IMR-90 (cell line): ENCODE data around the gene PRKD1. TPM values are rescaled to one million over a fixed set of nuclear protein-coding genes. Genes with fewer than 3 reads are reported as not detected.

Experiments used
- ATAC-seq: fragments of 200-7000 bp; cut with Tn5 transposase; 2 replicates; pipeline ENCODE4 v1.9.1; 2020; ENCODE audit warnings: low read depth, mild to moderate bottlenecking, moderate library complexity
- BruUV-seq: library from RNA; stranded (reverse); fragments of 400-500 nt; replicated peaks from 2 replicates; lab custom pipeline; 2021; lab: Mats Ljungman, UMichigan
- CTCF ChIA-PET: fragments of 300-600 bp; formaldehyde crosslinking; extraction: SDS; loops from one replicate; lab custom pipeline; 2021; ENCODE audit warnings: antibody characterized with exemption; lab: Yijun Ruan, JAX
- POLR2A ChIA-PET: fragments of 300-600 bp; sonication (Branson Sonifier 250); formaldehyde crosslinking; loops from one replicate; lab custom pipeline; 2022; ENCODE audit warnings: antibody characterized with exemption; ENCODE audit not compliant: unreplicated experiment; lab: Charles Lee
- DNase-seq: peaks from one replicate; pipeline ENCODE4 v3.0.0; 2013
- H2AFZ ChIP-seq: replicated peaks from 2 replicates; pipeline ENCODE3; 2013; ENCODE audit warnings: low read length, mild to moderate bottlenecking; ENCODE audit not compliant: poor library complexity
- H2AK5ac ChIP-seq: 2 replicates; pipeline ENCODE4 v1.6.1; 2013; ENCODE audit warnings: low read depth, low read length, inconsistent platforms
- H2AK9ac ChIP-seq: replicated peaks from 2 replicates; pipeline ENCODE3; 2013; ENCODE audit warnings: mild to moderate bottlenecking, low read depth, low read length, moderate library complexity; ENCODE audit not compliant: poor library complexity
- H2BK120ac ChIP-seq: 2 replicates; pipeline ENCODE4 v1.6.1; 2013; ENCODE audit warnings: low read depth, low read length, inconsistent platforms
- H2BK15ac ChIP-seq: 3 replicates; pipeline ENCODE4 v1.6.1; 2013; ENCODE audit warnings: low read depth, low read length, inconsistent platforms
- H2BK20ac ChIP-seq: 2 replicates; pipeline ENCODE4 v1.6.1; 2013; ENCODE audit warnings: low read depth, mild to moderate bottlenecking, inconsistent platforms, low read length, moderate library complexity
- H2BK5ac ChIP-seq: 2 replicates; pipeline ENCODE4 v1.6.1; 2013; ENCODE audit warnings: mild to moderate bottlenecking, low read depth, low read length, inconsistent platforms; ENCODE audit not compliant: poor library complexity, severe bottlenecking
- H3K14ac ChIP-seq: replicated peaks from 2 replicates; pipeline ENCODE4 v1.6.1; 2013; ENCODE audit warnings: low read depth, low read length, inconsistent platforms
- H3K18ac ChIP-seq: 2 replicates; pipeline ENCODE4 v1.6.1; 2013; ENCODE audit warnings: low read depth, low read length, control low read depth
- H3K23ac ChIP-seq: 2 replicates; pipeline ENCODE4 v1.6.1; 2013; ENCODE audit warnings: low read depth, low read length, inconsistent platforms
- H3K27ac ChIP-seq: 2 replicates; pipeline ENCODE4 v1.5.1; 2013; ENCODE audit warnings: mild to moderate bottlenecking, control low read depth, low read length; ENCODE audit not compliant: insufficient read depth
- H3K27me3 ChIP-seq: 2 replicates; pipeline ENCODE4 v1.6.1; 2013; ENCODE audit warnings: low read length; ENCODE audit not compliant: control insufficient read depth, insufficient read depth
- H3K36me3 ChIP-seq: 2 replicates; pipeline ENCODE4 v1.6.1; 2013; ENCODE audit warnings: low read length, mixed read lengths; ENCODE audit not compliant: control insufficient read depth, insufficient read depth
- H3K4ac ChIP-seq: 2 replicates; pipeline ENCODE4 v1.6.1; 2013; ENCODE audit warnings: low read depth, low read length, inconsistent platforms
- H3K4me1 ChIP-seq: 2 replicates; pipeline ENCODE4 v1.6.1; 2013; ENCODE audit warnings: low read length, mixed read lengths; ENCODE audit not compliant: control insufficient read depth, insufficient read depth
- H3K4me2 ChIP-seq: 2 replicates; pipeline ENCODE4 v1.6.1; 2013; ENCODE audit warnings: low read depth, mild to moderate bottlenecking, control low read depth, low read length, moderate library complexity
- H3K4me3 ChIP-seq: 2 replicates; pipeline ENCODE4 v1.5.1; 2013; ENCODE audit warnings: low read depth, mild to moderate bottlenecking, control low read depth, low read length, moderate library complexity; ENCODE audit not compliant: insufficient read depth
- H3K56ac ChIP-seq: 2 replicates; pipeline ENCODE4 v1.6.1; 2013; ENCODE audit warnings: low read length, inconsistent platforms; ENCODE audit not compliant: insufficient read depth; ENCODE audit errors: extremely low read depth
- H3K79me1 ChIP-seq, 2 experiments: 2 replicates each; pipeline ENCODE4 v1.6.1; 2013; ENCODE audit warnings: low read length in 2 of 2, inconsistent platforms in 1 of 2, low read depth in 1 of 2
- H3K9ac ChIP-seq: 2 replicates; pipeline ENCODE4 v1.6.1; 2013; ENCODE audit warnings: low read depth, low read length, control low read depth
- H3K9me1 ChIP-seq: 2 replicates; pipeline ENCODE4 v1.6.1; 2013; ENCODE audit warnings: low read length, inconsistent platforms; ENCODE audit not compliant: insufficient read depth
- H3K9me3 ChIP-seq: 2 replicates; pipeline ENCODE4 v1.6.1; 2013; ENCODE audit warnings: low read length; ENCODE audit not compliant: control insufficient read depth, insufficient read depth
- H4K20me1 ChIP-seq: 2 replicates; pipeline ENCODE4 v1.6.1; 2013; ENCODE audit warnings: low read length, inconsistent platforms; ENCODE audit not compliant: insufficient read depth
- H4K5ac ChIP-seq: 2 replicates; pipeline ENCODE4 v1.6.1; 2013; ENCODE audit warnings: mild to moderate bottlenecking, low read depth, low read length, control low read depth
- H4K8ac ChIP-seq, 2 experiments: 2 replicates each; pipeline ENCODE4 v1.6.1; 2013; ENCODE audit warnings: low read depth in 2 of 2, low read length in 2 of 2, control low read depth in 1 of 2, inconsistent platforms in 1 of 2
- H4K91ac ChIP-seq: 2 replicates; pipeline ENCODE4 v1.6.1; 2013; ENCODE audit warnings: low read depth, low read length, inconsistent platforms; ENCODE audit not compliant: insufficient read depth
- BHLHE40 ChIP-seq: fragments of 150-350 bp; IDR thresholded peaks from 2 replicates; pipeline ENCODE4 v1.6.1; 2016; ENCODE audit warnings: mild to moderate bottlenecking, low read depth, low read length
- CEBPB ChIP-seq: IDR thresholded peaks from 2 replicates; pipeline ENCODE4 v1.6.1; 2012; ENCODE audit warnings: low read depth, low read length, improper control_type of control experiment
- CHD1 ChIP-seq: IDR thresholded peaks from 2 replicates; pipeline ENCODE4 v1.6.1; 2012; ENCODE audit warnings: low read depth, low read length, improper control_type of control experiment
- CTCF ChIP-seq: conservative IDR thresholded peaks from 2 replicates; pipeline ENCODE4 v1.5.1; 2012; ENCODE audit warnings: mild to moderate bottlenecking, low read depth, low read length, improper control_type of control experiment
- ELK1 ChIP-seq: fragments of 150-350 bp; IDR thresholded peaks from 2 replicates; pipeline ENCODE4 v1.6.1; 2016; ENCODE audit warnings: low read depth, mild to moderate bottlenecking, low read length, moderate library complexity, borderline replicate concordance
- FOS ChIP-seq: fragments of 150-350 bp; IDR thresholded peaks from 2 replicates; pipeline ENCODE4 v1.6.1; 2016; ENCODE audit warnings: low read depth, low read length
- MAFK ChIP-seq: IDR thresholded peaks from 2 replicates; pipeline ENCODE4 v1.6.1; 2012; ENCODE audit warnings: low read depth, low read length, improper control_type of control experiment
- MXI1 ChIP-seq: IDR thresholded peaks from 2 replicates; pipeline ENCODE4 v1.6.1; 2012; ENCODE audit warnings: low read depth, mild to moderate bottlenecking, low read length, moderate library complexity, borderline replicate concordance
- NFE2L2 ChIP-seq: fragments of 150-350 bp; IDR thresholded peaks from 2 replicates; pipeline ENCODE4 v1.6.1; 2016; ENCODE audit warnings: low read depth, mild to moderate bottlenecking, low read length
- POLR2A ChIP-seq: IDR thresholded peaks from 2 replicates; pipeline ENCODE4 v1.6.1; 2012; ENCODE audit warnings: mild to moderate bottlenecking, low read depth, low read length
- RAD21 ChIP-seq: IDR thresholded peaks from 2 replicates; pipeline ENCODE4 v1.6.1; 2012; ENCODE audit warnings: low read length, improper control_type of control experiment
- RFX5 ChIP-seq: IDR thresholded peaks from 2 replicates; pipeline ENCODE4 v1.8.0; 2012; ENCODE audit warnings: low read depth, mild to moderate bottlenecking, low read length, moderate library complexity
- SMC3 ChIP-seq: fragments of 150-350 bp; IDR thresholded peaks from 2 replicates; pipeline ENCODE4 v1.6.1; 2016; ENCODE audit warnings: low read depth, mild to moderate bottlenecking, antibody characterized with exemption, low read length, moderate library complexity
- WGBS, 2 experiments: methylation state at CpG; one replicate each; pipeline versions ENCODE4 v1.1.5 to v1.1.7; 2013; ENCODE audit warnings: missing lambda C conversion rate in 2 of 2; ENCODE audit not compliant: insufficient read length in 1 of 2; ENCODE audit errors: extremely low coverage in 2 of 2; 5-methylcytosine and 5-hydroxymethylcytosine counted together
- dilution Hi-C: fragments of 300-500 bp; cut with HindIII; formaldehyde crosslinking; loops from one replicate; pipeline ENCODE4 v1.14.3; 2018; ENCODE audit warnings: low sequenced_read_pairs; ENCODE audit not compliant: unreplicated experiment
- in situ Hi-C: fragments of 300-500 bp; cut with MboI; formaldehyde crosslinking; loops from 3 replicates; pipeline ENCODE4 v1.14.3; 2019; ENCODE audit warnings: low sequenced_read_pairs, inconsistent platforms, mixed read lengths
- intact Hi-C: fragments of 100-400 bp; cut with micrococcal nuclease; formaldehyde crosslinking; loops from 2 replicates; pipeline ENCODE4 v1.10.0; 2022
- polyA plus RNA-seq, 3 experiments: library from polyadenylated mRNA; depleted of rRNA; stranded (reverse); fragments of >200 nt; gene quantifications; 2 replicates each; pipeline ENCODE4 v1.2.3, GENCODE V29; 2012; ENCODE audit warnings: low replicate concordance in 1 of 3
- total RNA-seq: library from RNA; depleted of rRNA; stranded (reverse); fragments of >200 nt; gene quantifications from 2 replicates; pipeline ENCODE4 v1.2.3, GENCODE V29; 2012

The PRKD1 gene
- total and polyA plus RNA-seq, 2 of the 4 experiments (the other 2 are of a cell fraction) = 12.9 to 14.2 TPM

GRCh38 chr14:29663281-29663801, 264.3 kb downstream of the PRKD1 start:
- H3K14ac ChIP-seq = 0 out of 2 replicates have a peak overlapping the region, but pooled peaks have one; percentile 8
- H4K8ac ChIP-seq = no peak overlapping the region
- H3K27me3 ChIP-seq = no peaks in the 10 kb centered on the region
- no peak overlapping the region for H2AK9ac ChIP-seq
- ChIA-PET POLR2A (no interaction called here), CTCF (no interaction called here)
- no peak overlapping the region for H2BK20ac ChIP-seq
- WGBS, 2 experiments = 83% methylated on average over 1 of the region's 7 CpGs; no CpG with 5 or more reads in 1 of the 2 experiments
- H3K9me1 ChIP-seq = no peaks in the 10 kb centered on the region; the same call in 1 of the 2 replicates
- H3K4me3 ChIP-seq = no peak overlapping the region
- no peaks in the 10 kb centered on the region for H4K20me1 ChIP-seq
- no peak overlapping the region for H3K9ac ChIP-seq
- no peak overlapping the region for H3K18ac ChIP-seq
- no peak for DNase-seq
- H3K23ac ChIP-seq = no peak overlapping the region
- H3K4me2 ChIP-seq = no peak overlapping the region
- BruUV-seq = no TSS peak
- H2BK15ac ChIP-seq = no peak overlapping the region
- H2BK5ac ChIP-seq = no peak overlapping the region
- H2AK5ac ChIP-seq = no peak overlapping the region
- no peak overlapping the region for H4K91ac ChIP-seq
- H3K27ac ChIP-seq = no peak overlapping the region
- intact Hi-C loops (no loop called here), dilution Hi-C loops (no loop called here), in situ Hi-C loops (no loop called here)
- H4K5ac ChIP-seq = no peak overlapping the region
- no peaks in the 10 kb centered on the region for H3K79me1 ChIP-seq
- peaks cover 3% of the 10 kb centered on the region; the same call in 1 of the 2 replicates for H3K4me1 ChIP-seq
- TF ChIP-seq MAFK (no peak), CEBPB (no peak), MXI1 (no peak), POLR2A (no peak), RFX5 (no peak), CHD1 (no peak), RAD21 (no peak), CTCF (no peak), ELK1 (no peak), SMC3 (no peak), FOS (no peak), NFE2L2 (no peak), BHLHE40 (no peak)
- no peak overlapping the region for H3K4ac ChIP-seq
- no peaks in the 10 kb centered on the region for H3K9me3 ChIP-seq
- no peak overlapping the region for H3K56ac ChIP-seq
- no peak for ATAC-seq
- no peak overlapping the region for H2AFZ ChIP-seq
- H2BK120ac ChIP-seq = no peak overlapping the region
- peaks cover 3% of the 10 kb centered on the region; the same call in 1 of the 2 replicates for H3K36me3 ChIP-seq
